ENCODE measurements around the gene APOC3.
A peak's percentile ranks its signal among the peaks of the same experiment; 100 is the strongest.
"Not testable (repeated sequence)": the region's sequence is repeated elsewhere in the genome, so short reads cannot be mapped to it uniquely, and the experiment has no call there.

Gene APOC3

DNA sequence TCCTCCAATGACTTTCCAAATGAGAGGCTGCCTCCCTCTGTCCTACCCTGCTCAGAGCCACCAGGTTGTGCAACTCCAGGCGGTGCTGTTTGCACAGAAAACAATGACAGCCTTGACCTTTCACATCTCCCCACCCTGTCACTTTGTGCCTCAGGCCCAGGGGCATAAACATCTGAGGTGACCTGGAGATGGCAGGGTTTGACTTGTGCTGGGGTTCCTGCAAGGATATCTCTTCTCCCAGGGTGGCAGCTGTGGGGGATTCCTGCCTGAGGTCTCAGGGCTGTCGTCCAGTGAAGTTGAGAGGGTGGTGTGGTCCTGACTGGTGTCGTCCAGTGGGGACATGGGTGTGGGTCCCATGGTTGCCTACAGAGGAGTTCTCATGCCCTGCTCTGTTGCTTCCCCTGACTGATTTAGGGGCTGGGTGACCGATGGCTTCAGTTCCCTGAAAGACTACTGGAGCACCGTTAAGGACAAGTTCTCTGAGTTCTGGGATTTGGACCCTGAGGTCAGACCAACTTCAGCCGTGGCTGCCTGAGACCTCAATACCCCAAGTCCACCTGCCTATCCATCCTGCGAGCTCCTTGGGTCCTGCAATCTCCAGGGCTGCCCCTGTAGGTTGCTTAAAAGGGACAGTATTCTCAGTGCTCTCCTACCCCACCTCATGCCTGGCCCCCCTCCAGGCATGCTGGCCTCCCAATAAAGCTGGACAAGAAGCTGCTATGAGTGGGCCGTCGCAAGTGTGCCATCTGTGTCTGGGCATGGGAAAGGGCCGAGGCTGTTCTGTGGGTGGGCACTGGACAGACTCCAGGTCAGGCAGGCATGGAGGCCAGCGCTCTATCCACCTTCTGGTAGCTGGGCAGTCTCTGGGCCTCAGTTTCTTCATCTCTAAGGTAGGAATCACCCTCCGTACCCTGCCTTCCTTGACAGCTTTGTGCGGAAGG lies 2.9 kb downstream of the APOC3 start:
- no peak for DNase-seq

DNA sequence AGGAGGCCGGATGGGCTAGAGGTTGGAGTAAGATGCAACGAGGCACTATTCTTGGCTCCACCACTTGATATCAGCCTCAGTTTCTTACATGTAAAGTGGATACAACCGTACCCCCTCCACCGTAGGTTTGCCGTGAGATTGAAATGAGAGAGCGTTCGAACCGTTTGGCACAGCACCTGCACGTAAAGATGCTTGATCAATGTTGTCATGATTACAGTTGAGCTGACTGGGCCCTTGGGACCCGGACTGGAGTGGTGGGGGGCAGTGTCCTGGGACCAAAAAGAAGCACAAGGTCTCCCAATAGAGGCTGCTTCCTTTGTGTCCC lies 3.7 kb downstream of the APOC3 start:
- no peak for DNase-seq

DNA sequence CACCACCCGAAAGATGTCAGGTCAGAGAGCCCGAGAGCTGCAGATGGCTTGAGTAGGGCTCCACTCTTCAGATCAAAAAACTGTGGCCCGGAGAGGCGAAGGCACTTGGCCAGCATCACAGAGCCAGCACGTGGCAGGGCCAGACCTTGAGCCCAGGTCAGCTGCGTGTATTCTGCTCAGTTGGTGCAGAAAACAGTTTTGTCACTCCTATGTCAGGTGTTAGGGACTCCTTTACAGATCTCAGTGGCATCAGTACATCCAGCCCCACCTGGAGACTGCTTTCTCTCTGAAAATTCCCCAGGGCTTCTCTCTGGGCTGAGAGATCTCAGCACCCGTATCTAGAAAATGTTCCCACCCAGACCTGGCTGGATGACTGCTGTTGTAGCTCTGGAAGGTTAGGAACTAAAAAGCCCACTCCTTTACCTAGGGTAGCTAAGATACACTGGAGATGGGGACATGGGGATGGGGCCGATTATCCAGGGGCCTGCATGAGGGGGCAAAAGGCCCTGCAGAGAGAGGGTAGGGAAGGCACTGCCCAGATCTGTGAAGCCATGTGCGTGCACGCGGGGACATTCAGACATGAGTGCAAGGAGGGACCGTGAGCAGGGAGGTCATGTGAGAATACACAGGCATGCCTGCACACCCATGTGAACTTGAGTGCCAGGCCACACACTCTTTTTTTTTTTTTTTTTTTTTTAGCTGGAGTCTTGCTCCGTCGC lies 4.3 kb downstream of the APOC3 start:
- no peak for DNase-seq

DNA sequence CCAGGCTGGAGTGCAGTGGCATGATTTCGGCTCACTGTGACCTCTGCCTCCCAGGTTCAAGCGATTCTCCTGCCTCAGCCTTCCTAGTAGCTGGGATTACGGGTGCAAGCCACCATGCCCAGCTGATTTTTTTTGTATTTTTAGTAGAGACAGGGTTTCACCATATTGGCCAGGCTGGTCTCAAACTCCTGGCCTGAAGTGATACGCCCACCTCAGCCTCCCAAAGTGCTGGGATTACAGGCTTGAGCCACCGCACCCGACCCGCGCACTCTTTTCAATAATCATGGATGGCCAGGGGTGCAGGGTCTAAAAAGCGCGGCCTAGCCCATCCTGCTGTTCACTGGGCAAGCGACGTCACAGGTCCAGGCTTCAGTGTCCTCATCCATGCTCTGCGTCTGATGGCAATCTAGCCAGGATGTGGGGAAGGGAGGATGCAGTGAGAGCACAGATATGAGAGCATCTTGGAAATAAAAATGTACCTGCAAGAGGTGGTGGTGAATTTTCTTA lies 4.9 kb downstream of the APOC3 start:
- DNase-seq, result not testable (repeated sequence)

DNA sequence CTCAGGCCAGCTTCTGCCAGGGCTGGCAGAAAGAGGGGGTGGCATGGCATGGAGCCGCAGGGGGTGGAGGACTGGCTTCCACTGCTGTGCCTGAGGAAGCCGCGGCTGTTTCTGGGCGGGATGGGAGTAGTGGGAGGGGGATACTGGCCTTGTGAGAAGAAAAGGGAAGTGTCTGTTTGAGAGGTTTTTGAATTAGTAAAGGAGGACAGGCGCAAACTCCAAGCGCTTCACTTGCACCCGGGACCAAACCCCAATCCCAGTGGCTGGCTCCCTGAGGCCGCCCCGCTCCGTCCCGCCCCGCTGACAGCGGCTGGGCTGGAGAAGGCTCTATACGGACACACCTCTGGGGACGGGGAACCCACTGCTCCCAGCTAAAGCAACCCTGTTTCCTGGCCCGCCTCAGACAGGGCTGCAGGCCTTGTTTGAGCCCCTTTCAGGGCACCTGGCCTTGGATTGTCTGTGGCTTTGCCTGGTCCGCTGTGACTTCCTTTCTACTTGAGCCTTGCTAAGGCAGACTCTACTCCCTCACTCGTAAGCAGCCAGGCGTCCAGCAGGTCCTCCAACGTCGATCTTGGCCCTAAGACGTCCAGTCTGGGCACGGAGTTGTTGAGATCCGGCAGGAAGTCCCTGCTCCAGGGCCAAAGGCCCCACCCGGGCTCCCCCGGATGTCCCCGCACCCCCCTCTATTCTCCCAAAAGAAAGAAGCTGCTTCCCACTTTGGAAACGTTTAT lies 5.5 kb downstream of the APOC3 start:
- no peak for DNase-seq

DNA sequence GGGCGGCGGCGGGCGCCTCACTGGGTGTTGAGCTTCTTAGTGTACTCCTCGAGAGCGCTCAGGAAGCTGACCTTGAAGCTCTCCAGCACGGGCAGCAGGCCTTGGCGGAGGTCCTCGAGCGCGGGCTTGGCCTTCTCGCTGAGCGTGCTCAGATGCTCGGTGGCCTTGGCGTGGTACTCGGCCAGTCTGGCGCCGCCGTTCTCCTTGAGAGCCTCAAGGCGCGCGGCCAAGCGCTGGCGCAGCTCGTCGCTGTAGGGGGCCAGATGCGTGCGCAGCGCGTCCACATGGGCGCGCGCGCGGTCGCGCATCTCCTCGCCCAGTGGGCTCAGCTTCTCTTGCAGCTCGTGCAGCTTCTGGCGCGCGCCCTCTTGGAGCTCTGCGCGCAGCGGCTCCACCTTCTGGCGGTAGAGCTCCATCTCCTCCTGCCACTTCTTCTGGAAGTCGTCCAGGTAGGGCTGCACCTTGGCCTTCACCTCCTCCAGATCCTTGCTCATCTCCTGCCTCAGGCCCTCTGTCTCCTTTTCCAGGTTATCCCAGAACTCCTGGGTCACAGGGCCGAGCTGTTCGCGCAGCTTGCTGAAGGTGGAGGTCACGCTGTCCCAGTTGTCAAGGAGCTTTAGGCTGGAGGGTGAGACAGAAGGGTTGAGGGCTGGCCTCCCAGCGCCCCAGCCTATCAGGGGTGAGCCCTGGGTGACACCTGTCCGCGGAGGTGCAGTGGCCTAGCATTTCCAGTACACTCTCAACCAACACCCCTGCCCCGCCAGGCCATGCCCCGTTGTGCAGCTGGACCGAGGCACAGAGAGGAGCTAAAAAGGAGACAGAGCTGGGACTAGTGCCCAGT lies 6.3 kb downstream of the APOC3 start:
- DNase-seq, result peak; percentile 88

DNA sequence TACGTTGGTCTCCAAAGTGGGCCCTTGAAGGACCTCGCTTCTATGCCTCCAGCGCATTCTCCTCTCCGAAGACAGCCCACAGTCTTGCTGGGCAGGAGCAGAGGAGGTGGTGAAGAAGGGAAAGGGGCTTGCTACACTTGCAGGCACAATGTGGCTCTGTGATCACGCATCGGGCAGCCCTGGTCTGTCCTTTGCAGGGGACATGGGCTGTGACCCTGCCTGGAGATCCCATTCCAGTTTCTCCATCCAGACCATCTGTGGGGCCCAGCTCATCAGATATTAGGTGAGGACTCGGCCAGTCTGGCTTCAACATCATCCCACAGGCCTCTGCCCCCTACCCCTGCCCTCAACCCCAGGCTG lies 6.9 kb downstream of the APOC3 start:
- no peak for DNase-seq

DNA sequence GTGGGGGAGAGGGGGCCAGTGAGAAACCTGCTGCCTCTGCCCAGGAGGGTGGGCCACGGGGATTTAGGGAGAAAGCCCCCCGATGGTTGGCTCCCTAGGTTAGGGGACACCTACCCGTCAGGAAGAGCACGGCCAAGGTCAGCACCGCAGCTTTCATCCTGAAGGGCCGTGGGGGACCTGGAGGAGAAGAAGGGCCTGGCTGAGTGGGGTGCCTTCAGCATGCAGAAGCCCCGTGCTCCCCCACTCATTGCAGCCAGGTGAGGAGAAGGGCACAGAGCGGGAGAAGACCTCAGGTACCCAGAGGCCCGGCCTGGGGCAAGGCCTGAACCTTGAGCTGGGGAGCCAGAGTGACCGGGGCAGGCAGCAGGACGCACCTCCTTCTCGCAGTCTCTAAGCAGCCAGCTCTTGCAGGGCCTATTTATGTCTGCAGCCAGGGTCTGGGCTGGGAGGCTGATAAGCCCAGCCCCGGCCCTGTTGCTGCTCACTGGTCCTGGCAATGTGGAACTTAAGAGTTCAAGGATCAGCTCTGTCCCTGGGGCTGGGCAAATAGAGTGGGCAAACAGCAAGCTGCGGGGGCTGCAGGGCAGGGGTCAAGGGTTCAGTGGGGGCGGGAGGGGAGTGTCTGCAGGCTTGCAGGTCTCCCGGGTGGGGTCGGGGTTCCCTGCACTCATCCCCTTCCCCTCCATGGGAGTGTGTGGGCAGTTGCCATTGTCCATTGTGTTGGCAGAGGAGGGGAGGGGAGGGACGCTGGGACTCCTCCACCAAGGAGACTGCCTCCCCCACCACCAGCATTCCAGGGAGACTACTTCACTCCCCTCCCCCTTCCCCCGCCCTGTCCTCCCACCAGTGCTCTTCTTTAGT lies 7.8 kb downstream of the APOC3 start, which contains the start of gene APOA1:
TSS of gene APOA1 (minus strand) at position 392 of the 861 bp plus-strand sequence. CDS start at position 157, 235 bp downstream.
- no peak for DNase-seq

DNA sequence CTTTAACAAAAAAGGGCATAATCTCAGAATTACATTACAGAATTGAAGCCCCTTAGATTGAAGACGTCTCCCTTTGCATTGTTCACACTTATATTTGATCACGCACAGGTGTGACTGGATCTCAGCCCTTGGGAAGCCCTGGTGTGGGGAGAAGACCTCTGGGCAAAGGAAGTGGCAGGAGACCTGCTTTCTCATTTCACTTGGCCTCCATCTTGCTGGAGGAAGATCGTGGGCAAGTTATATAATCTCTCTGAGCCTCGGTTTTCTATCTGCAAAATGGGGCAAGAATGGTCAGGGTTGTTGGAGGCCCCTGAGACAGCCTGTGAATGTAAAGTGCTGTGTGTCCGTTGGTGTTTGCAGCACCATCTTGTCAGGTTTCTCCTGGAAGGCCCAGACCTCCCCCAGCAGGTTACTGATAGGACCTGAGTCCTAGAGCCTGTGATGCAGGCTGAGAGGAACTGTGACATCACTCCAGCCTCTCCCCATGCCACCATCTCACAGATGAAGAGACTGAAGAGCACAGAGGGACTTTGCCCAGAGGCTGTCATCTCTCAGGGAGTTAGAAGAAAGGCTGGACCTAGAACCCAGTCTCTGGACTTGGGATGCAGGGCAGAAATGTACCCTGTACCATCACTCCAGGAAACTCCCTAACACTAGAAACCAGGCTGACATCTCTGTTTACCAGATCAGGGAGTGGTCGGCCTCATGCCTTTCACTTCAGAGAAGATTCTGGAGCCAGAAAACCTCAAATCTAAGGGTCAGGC lies 8.8 kb downstream of the APOC3 start:
- DNase-seq, result no peak

DNA sequence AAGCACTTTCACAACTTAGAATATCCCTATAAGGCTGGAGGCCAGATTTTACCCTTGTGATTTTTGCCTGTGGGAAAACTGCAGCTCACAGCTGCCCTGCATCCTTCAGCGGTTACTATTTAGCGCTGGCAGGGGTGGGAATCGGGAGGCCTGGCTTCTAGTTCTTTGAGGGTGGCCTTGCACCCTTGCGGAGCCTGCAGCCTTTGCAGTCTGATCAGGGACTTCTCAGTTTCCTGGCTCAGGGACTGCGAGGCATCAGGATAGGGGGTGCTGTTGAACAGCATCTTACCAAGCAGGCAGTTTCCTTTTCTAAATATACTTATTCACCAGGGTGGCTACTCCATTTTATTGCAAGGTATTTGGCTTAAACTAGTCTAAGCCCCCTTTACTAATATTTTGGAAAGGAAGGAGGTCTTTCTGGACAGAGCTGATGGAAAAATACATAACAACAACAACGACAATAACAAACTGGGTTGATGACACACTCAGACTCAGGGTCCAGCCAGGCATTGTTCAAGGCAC lies 10.6 kb downstream of the APOC3 start:
- no peak for DNase-seq

DNA sequence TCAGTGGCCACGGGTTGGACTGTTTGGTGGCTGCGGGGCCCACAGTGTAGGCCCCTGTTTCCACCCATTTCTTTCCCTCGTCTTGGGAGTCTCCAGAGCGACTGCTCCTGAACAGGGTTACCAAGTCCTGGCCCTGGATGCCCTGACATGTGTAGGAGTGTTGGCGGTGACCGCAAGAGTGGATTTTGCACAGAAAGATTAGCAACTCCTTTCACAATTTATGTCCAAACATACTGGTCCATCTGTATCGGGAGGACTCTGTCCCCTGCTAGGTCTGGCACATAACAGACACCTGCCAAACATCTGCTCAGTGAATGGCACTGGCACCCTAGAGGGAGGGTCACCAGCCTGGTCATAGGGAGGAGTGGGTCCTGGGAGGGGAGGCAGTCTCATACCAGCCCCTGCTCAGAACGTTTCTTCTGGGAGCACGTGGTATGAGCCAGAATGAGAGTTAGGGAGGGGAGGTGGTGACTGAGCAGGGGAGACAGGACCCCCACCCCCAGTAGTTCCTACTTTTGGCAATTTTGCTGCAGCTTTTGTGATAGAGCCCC lies 11.1 kb downstream of the APOC3 start:
- DNase-seq, result no peak

DNA sequence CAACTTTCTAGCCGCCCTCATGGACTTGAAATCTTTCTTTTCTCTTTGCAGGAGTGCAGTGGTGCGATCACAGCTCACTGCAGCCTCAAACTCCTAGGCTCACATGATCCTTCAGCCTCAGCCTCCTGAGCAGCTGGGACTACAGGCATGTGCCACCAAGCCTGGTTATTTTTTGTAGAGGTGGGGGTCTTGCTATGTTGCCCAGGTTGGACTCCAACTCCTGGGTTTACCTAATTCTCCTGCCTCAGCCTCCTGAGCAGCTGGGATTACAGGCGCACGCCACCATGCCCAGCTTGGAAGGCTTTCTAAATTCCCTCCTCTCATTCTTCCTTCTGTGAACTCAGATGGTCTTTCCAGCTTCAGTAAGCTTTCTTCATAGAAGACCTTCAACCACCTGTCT lies 12.4 kb downstream of the APOC3 start:
- no peak for DNase-seq

DNA sequence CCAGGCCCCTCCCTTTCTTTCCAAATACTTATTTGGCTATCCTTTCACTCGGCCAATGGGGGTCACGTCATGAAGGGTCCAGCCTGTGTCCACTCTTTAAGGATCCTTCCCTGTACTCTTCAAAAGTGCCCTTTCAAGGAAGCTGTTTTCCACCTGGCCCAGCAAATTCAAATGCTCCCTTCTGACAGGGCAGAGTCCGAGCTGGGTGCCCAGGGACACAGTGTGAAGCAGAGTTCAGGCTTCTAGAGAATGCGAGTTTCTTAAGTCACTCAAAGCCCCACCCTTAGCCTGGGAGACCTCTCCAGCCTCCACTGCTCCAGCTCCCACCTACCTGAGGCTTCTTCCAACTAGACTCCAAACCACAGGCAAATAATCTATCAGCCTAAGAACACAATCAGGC lies 13.2 kb downstream of the APOC3 start:
- no peak for DNase-seq

DNA sequence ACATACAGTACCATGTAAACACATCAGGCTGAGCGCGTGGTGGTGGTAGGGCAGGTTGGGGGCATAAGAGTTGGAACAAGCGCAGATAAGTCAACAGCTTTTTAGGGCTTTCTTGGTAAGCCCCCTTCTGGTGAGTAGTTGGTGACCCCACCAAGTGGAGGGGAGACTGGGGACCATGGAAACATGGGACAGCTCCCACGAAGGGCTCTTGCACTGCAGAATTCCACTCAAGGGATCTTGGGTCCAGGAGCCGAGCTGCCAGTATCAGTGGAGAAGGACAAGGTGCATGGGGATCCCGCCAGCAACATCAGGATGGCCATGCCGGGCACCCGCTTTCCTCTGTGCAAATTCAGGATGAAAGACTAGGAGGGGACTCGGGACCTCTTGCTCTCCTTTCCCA lies 14.0 kb downstream of the APOC3 start:
- DNase-seq, result no peak

DNA sequence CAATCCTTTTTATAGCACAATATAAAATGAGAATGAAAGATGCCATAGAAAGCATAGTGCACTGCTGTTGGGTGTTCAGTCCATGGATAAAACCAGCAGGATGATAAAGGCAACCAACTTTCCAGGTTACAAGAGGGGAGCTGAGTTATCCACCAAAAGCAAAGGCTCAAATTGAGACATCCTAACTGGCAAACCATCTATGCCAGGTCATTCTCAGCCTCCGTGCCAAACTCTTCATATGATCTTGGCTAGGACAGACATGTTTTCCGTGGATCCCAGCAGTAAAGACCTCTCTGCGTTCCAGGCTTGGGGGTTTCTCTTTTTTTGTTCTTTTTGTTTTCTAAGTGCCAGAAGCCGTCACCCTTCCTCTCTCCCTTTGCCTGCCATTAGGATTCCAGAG lies 15.0 kb downstream of the APOC3 start:
- DNase-seq, result no peak

DNA sequence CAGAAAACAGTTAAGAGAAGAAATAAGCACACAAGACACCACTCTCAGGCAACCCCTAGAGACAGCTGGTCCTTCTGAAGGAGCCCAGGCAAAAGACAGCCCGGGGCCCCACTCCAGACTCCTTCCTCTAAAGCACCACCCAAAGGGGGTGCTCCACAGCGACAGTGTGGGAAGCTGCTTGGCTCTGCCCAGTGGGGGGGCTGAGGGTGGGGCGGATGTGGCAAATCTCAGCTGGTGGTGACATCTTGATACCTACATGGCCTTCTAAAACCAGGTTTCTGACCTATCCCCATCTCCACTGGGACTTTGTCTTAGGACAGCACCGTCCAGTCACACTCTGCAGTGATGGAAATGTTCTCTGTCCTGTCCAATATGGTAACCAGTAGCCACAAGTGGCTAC lies 17.9 kb downstream of the APOC3 start:
- DNase-seq, result no peak

DNA sequence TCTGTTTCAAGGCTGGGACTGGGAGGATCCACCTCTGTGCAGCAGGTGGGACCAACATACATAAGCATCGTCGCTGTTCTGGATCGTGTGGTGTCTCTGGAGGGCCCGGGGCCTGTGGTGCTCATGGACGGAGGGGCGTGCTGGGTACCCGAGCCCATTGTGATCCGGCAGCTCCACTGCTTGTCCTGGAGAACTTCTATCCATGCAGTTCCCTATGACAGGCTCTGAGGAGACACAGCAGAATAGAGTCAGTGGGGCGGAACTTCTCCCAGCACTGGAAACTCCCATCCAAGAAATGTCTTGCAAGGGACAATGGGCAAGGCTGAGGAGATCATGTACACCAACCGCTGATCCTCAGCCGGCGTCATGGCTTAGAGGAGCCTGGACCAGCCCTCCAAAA lies 19.4 kb downstream of the APOC3 start:
- DNase-seq, result no peak

DNA sequence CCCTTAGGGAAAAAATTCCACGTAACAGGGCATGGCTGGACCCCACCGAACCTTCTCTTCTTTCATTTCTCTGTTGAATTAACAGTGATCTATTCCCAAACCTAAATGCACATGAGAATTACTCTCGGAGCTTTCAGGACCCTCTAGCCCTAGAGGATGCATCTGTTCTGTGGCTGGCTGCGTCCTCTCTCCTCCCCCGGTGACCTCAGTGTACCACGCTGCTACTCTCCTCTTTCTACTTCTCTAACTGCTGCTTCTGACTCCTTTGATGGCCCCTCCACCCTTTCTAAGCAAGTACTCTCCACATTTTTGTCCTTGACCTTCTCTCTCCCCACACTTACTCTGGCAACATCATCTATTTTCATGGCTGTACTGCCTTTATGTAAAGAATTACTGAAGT lies 19.8 kb downstream of the APOC3 start:
- DNase-seq, result no peak

DNA sequence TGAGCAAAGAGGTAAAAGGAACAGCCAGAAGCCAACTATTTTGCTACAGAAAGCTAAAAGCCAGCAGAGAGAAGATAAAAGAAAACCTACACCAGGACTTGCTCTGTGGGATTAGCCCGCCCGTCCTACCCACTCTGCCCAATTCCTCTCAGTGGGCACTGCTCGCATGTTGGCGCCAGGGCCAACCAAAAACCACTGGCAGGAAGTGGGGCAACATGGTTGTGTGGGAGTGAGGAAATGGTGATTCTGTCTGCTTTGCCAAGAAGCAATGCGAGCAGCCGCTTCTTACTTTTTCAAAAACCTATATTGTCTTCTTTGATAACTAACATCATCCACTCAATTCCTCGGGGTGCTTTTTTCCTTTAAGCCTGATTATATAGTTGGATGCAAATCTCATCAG lies 21.9 kb downstream of the APOC3 start:
- peak; percentile 75 for DNase-seq
